ENCODE data around the gene CCDC89.
A peak's percentile ranks its signal among the peaks of the same experiment; 100 is the strongest.

Gene CCDC89

DNA sequence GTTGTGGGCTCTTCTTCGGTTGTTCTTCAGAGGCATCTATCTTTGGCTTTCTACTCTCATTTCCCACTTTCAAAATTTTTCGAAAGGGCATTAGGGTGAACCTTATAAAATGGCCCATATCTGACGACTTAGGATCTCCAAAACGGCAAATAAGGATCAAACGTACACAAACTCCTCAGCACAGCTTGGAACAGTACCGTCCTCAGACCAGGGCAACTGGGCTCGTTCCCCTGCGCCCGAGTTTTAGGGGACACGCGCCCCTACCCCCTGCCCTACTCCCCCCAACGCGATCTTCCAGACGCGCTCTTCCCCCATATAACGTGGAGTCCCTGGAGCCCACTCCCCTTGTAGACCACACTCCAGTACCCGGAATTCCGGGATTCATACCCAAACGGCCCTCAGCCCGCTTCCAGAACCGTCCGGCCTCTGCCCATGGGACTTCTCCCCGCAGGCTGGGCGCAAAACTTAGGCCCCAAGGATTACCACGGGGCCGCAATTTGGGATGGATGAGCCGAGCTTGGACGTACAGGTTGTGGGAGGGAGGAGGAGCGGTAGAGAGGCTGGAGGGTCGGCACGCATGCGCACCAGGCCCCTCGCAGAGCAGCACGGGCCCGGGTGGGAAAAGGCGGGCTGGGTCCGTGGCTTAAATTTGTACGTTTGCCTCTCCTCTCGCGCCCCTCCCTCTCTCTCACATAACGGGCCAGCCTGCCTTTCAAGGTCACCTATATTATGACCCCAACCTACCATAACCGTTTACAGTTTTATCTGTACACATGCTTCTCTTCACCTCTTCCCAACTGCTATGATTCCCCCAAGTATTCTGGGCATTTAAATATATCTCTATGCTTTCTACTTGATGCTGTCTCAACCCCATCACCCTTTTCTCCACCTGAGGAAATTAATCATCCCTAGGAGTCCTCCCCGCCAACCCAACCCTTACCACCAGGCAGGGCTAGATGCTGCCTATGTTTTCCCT, 3.4 kb downstream of the CCDC89 start (continued):
- TF ChIP-seq IKZF3 (tag by site-specific recombination; IDR thresholded peaks at IDR 0.05) = no peak
- TF ChIP-seq PRDM10 (tag by site-specific recombination; IDR thresholded peaks at IDR 0.05) = no peak
- no peak for TF ChIP-seq ZNF248 (tag by site-specific recombination; IDR thresholded peaks at IDR 0.05)
- TF ChIP-seq FEZF1 (tag by site-specific recombination; IDR thresholded peaks at IDR 0.05) = no peak
- no peak for TF ChIP-seq ZBTB48 (tag by site-specific recombination; IDR thresholded peaks at IDR 0.05)
- peak; percentile 46 for TF ChIP-seq SP2 (tag by site-specific recombination; IDR thresholded peaks at IDR 0.05)
- TF ChIP-seq ZNF155 (tag by site-specific recombination; IDR thresholded peaks at IDR 0.05) = no peak
- TF ChIP-seq ZNF544 (tag by site-specific recombination; IDR thresholded peaks at IDR 0.05) = no peak
- TF ChIP-seq ZEB2 (tag by site-specific recombination; IDR thresholded peaks at IDR 0.05) = no peak
- TF ChIP-seq ZBTB6 (tag by site-specific recombination; IDR thresholded peaks at IDR 0.05) = no peak
- no peak for TF ChIP-seq ZNF792 (tag by site-specific recombination; IDR thresholded peaks at IDR 0.05)
- no peak for TF ChIP-seq ZNF610 (tag by site-specific recombination; IDR thresholded peaks at IDR 0.05; ENCODE audit: borderline replicate concordance)
- 0 out of 2 replicates have a peak, but pooled peaks have one; percentile 23 for TF ChIP-seq ZXDB (tag by site-specific recombination; IDR thresholded peaks at IDR 0.05)
- no peak for TF ChIP-seq BCL11A (tag by site-specific recombination; IDR thresholded peaks at IDR 0.05; ENCODE audit: low read depth)
- no peak for TF ChIP-seq KLF17 (tag by site-specific recombination; IDR thresholded peaks at IDR 0.05)
- no peak for TF ChIP-seq ZNF398 (tag by site-specific recombination; IDR thresholded peaks at IDR 0.05)
- no peak for TF ChIP-seq ZNF561 (tag by site-specific recombination; IDR thresholded peaks at IDR 0.05; ENCODE audit: borderline replicate concordance)
- TF ChIP-seq, protein P1, sequence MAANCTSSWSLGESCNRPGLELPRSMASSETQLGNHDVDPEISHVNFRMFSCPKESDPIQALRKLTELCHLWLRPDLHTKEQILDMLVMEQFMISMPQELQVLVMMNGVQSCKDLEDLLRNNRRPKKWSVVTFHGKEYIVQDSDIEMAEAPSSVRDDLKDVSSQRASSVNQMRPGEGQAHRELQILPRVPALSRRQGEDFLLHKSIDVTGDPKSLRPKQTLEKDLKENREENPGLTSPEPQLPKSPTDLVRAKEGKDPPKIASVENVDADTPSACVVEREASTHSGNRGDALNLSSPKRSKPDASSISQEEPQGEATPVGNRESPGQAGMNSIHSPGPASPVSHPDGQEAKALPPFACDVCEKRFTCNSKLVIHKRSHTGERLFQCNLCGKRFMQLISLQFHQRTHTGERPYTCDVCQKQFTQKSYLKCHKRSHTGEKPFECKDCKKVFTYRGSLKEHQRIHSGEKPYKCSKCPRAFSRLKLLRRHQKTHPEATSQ (tag by site-specific recombination; IDR thresholded peaks at IDR 0.05) = no peak
- no peak for TF ChIP-seq ZNF660 (tag by site-specific recombination; IDR thresholded peaks at IDR 0.05)
- no peak for TF ChIP-seq ZNF555 (tag by site-specific recombination; conservative IDR thresholded peaks at IDR 0.05)
- peak; percentile 12; the same call in 1 of the 2 replicates for TF ChIP-seq SP7 (tag by site-specific recombination; IDR thresholded peaks at IDR 0.05)
- no peak for TF ChIP-seq ZNF747 (tag by site-specific recombination; IDR thresholded peaks at IDR 0.05)
- no peak for TF ChIP-seq ZBTB26 (tag by site-specific recombination; optimal IDR thresholded peaks at IDR 0.05)
- no peak for TF ChIP-seq ZNF280D (tag by site-specific recombination; IDR thresholded peaks at IDR 0.05)
- TF ChIP-seq ZNF324 (tag by site-specific recombination; IDR thresholded peaks at IDR 0.05) = no peak
- TF ChIP-seq ZNF473 (tag by site-specific recombination; IDR thresholded peaks at IDR 0.05) = no peak
